ENCODE measurements around the gene CIDEA. TPM values are rescaled to one million over a fixed set of nuclear protein-coding genes. Genes with fewer than 3 reads are reported as not detected.

The CIDEA gene
- total RNA-seq, 1 donor from 2014 or later, result 0.97 TPM

DNA sequence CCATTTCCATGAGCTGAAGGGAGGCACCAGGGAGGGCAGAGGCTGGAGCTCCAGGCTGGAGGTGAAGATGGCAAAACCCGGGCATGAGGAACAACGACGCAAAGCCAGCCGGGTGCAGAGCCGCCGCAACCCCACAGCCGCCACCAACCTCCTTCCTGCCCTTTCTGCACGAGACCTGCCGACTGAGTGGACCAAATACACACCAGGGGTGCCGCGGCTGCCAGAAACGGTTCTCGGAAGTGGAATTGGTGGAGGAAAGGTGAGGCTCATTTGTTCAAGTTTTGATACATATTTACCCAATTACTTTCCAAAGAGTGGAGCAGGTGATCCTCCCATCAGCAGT lies 8.4 kb upstream of the CIDEA start:
- TF ChIP-seq, protein P1, sequence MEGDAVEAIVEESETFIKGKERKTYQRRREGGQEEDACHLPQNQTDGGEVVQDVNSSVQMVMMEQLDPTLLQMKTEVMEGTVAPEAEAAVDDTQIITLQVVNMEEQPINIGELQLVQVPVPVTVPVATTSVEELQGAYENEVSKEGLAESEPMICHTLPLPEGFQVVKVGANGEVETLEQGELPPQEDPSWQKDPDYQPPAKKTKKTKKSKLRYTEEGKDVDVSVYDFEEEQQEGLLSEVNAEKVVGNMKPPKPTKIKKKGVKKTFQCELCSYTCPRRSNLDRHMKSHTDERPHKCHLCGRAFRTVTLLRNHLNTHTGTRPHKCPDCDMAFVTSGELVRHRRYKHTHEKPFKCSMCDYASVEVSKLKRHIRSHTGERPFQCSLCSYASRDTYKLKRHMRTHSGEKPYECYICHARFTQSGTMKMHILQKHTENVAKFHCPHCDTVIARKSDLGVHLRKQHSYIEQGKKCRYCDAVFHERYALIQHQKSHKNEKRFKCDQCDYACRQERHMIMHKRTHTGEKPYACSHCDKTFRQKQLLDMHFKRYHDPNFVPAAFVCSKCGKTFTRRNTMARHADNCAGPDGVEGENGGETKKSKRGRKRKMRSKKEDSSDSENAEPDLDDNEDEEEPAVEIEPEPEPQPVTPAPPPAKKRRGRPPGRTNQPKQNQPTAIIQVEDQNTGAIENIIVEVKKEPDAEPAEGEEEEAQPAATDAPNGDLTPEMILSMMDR (IDR thresholded peaks at IDR 0.05; ENCODE audit: unreplicated experiment), result no peak
- Mint-ChIP-seq H3K4me1 (ENCODE audit: unreplicated experiment) (no peaks in the 10 kb centered on the region), H3K36me3 (ENCODE audit: low read depth, unreplicated experiment) (no peaks in the 10 kb centered on the region), H3K27me3 (ENCODE audit: unreplicated experiment) (peaks cover 6% of the 10 kb centered on the region), H3K27ac (ENCODE audit: unreplicated experiment) (no peak overlapping the region), H3K9me3 (ENCODE audit: unreplicated experiment) (no peaks in the 10 kb centered on the region), H3K4me3 (ENCODE audit: unreplicated experiment) (no peak overlapping the region)
- no peak for DNase-seq (ENCODE audit: low spot score)

DNA sequence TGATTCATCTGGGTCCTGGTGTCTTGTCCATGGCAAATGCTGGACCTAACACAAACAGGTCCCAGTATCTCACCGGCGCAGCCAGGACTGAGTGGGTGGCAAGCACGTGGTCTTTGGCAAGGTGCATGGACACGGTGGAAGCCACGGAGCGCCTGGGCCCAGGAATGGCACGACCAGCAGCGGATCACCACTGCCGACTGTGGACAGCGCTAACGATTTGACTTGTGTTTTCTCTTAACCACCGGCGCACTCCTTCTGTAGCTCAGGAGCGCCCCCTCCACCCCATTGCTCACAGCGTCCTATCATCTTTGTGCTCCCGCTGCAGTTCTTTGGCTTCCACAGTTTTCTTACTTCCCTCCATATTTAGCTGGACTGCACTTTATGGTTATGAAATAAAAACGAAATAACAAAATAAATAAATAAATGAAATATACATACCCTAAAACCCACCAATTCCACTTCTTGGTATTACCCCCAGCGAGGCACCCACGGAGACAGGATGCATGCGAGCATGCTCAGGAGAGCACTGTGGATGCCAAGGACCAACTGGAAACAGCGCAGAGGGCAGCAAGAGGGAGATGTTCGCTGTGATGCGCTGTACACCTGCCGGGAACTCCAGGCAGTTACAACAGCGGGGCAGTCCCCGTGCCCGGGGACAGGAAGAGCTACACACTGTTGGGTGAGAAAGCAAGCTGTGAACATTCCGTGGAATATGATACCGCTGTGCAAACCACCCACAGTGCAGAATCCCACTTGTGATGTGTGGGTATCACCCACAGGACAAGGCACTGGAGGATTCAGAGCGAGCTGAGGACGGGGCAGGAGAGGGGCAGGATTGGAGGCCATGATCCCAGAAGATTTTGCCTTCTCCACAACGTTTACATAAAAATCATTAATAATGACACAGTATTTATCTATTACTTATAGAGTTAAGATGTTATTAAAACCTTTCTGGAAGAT lies 7.0 kb upstream of the CIDEA start:
- Mint-ChIP-seq H3K4me3 (ENCODE audit: unreplicated experiment) (no peak overlapping the region), H3K9me3 (ENCODE audit: unreplicated experiment) (no peaks in the 10 kb centered on the region), H3K27me3 (ENCODE audit: unreplicated experiment) (peaks cover 13% of the 10 kb centered on the region), H3K36me3 (ENCODE audit: low read depth, unreplicated experiment) (no peaks in the 10 kb centered on the region), H3K27ac (ENCODE audit: unreplicated experiment) (no peak overlapping the region), H3K4me1 (ENCODE audit: unreplicated experiment) (no peaks in the 10 kb centered on the region)
- TF ChIP-seq, protein P1 (IDR thresholded peaks at IDR 0.05; ENCODE audit: unreplicated experiment), result peak; percentile 38
- peak; percentile 66 for DNase-seq (ENCODE audit: low spot score)

DNA sequence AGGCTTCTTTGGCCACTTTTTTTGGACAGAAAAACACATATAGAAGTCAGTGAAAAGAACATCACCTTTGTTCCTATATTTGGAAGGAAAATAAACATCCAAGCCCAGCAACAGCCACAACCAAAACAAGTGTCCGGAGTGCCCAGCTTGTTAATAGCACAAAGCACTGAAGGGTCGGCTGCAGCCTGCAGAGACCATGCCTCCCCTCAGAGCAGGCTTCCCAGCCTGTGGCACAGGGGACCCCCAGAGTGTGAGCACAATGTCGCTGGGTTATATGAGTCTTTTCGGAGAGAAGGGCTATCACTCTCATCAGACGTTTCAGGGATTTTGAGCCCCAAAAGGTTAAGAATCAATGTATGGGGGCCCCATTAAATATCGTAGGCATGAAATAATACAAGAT lies 6.2 kb upstream of the CIDEA start:
- peaks cover 15% of the 10 kb centered on the region for H3K27me3 Mint-ChIP-seq (ENCODE audit: unreplicated experiment)

DNA sequence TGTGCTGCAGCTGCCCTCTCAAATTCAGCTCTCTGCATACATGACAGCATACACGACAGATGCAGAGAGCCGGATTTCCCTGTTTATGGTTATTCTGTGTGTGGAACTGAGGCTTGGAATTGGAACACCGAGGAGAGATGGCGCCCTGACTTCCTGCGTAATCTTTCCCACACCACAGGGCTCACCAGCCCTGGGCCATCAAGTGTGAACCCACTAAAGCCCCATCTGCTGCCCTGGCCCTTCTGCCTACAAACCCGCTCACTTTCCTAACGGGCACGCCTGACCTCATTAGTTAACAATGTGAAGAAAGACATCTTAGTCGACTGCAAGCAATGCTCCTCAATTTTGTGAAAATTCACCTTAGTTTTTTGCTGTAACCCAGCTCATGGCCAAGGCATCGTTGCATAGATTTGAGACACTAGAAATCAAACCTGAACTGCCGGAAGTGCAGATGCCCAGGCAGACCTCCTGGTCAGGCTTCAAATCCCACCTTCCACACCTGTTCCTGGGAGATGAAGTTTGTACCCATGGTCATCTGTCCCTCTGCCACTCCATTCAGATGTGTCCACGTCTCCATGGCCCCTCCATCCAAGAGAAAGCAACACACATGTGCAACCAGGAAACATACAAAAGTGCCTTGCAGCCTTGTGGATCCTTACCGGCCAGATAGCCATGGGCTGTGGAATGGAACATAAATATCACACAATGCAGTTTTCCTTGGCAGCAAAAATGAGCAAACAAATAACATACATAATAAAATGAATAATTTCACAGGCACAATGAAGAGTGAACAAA lies 5.0 kb upstream of the CIDEA start:
- H3K9me3 Mint-ChIP-seq (ENCODE audit: unreplicated experiment), result no peaks in the 10 kb centered on the region
- no peak overlapping the region for H3K27ac Mint-ChIP-seq (ENCODE audit: unreplicated experiment)
- peaks cover 7% of the 10 kb centered on the region for H3K4me1 Mint-ChIP-seq (ENCODE audit: unreplicated experiment)
- DNase-seq (ENCODE audit: low spot score), result no peak
- peaks cover 15% of the 10 kb centered on the region for H3K27me3 Mint-ChIP-seq (ENCODE audit: unreplicated experiment)
- no peaks in the 10 kb centered on the region for H3K36me3 Mint-ChIP-seq (ENCODE audit: low read depth, unreplicated experiment)
- H3K4me3 Mint-ChIP-seq (ENCODE audit: unreplicated experiment), result no peak overlapping the region
- TF ChIP-seq, protein P1 (IDR thresholded peaks at IDR 0.05; ENCODE audit: unreplicated experiment), result no peak

More for the DNA sequence above, 6.2 kb upstream of the CIDEA start:
- Mint-ChIP-seq H3K9me3 (ENCODE audit: unreplicated experiment) (no peaks in the 10 kb centered on the region), H3K4me3 (ENCODE audit: unreplicated experiment) (no peak overlapping the region), H3K27ac (ENCODE audit: unreplicated experiment) (no peak overlapping the region), H3K36me3 (ENCODE audit: low read depth, unreplicated experiment) (no peaks in the 10 kb centered on the region), H3K4me1 (ENCODE audit: unreplicated experiment) (no peaks in the 10 kb centered on the region)
- TF ChIP-seq, protein P1 (IDR thresholded peaks at IDR 0.05; ENCODE audit: unreplicated experiment), result no peak
- DNase-seq (ENCODE audit: low spot score), result no peak

Measured in endothelial cell (in vitro differentiated cells).